ENCODE measurements around the gene RPL35A.
"Not testable (repeated sequence)": the region's sequence is repeated elsewhere in the genome, so short reads cannot be mapped to it uniquely, and the experiment has no call there.

Gene RPL35A

DNA sequence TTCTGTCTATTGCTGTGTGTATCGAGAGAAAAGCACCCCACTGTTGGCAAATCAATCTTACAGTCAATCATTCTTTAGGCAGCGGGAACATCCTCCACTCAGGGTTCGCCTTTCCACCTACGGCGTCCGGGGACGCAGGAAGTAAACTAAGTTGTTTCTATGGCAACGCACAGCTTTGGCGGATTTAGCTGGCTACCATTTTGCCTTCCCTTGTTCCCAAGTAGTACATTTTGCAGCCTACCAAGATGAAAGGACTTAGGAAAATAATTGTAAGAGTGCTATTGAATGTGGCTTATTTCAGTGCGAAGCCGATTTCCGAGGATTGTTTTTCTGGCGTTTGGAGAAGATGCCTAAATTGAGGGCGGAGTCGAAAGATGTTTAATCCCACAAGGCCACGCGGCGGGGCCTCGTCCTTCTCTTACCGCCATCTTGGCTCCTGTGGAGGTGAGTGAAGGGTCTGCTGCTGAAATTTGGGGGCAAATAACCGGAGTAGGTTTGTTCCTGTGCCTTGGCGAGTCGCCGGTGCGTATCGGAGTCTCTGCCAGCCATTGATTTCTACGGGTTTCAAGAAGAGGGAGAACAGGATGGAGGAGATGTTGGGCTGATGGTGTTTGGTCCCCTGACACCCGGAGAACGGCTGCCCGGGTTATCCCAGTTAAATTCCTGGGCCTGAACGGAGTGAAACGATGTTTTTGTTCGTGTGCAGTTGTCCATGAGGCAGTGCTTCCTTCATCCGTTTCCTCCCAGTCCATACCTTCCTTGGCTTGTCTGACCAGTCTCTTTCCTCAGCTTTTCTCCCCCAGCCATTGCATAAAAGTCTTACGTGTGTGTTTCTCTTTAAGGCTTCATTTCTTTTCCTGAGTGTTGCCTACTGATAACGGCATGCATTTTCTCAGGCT, at the start of gene RPL35A:
Gene RPL35A (plus strand): TSS at position 413 of the 899 bp plus-strand sequence. CDS start 778 bp downstream, outside the sequence.
- peak; percentile 65 to 77 (median 76) for DNase-seq (ENCODE audit: low read depth in 2 of 3, low spot score in 2 of 3)

- DNase-seq (ENCODE audit: low read depth in 2 of 3, low spot score in 2 of 3): no peak
These were observed 48.4 kb upstream of the RPL35A start for GRCh38 chr3:197901626-197902025.

DNA sequence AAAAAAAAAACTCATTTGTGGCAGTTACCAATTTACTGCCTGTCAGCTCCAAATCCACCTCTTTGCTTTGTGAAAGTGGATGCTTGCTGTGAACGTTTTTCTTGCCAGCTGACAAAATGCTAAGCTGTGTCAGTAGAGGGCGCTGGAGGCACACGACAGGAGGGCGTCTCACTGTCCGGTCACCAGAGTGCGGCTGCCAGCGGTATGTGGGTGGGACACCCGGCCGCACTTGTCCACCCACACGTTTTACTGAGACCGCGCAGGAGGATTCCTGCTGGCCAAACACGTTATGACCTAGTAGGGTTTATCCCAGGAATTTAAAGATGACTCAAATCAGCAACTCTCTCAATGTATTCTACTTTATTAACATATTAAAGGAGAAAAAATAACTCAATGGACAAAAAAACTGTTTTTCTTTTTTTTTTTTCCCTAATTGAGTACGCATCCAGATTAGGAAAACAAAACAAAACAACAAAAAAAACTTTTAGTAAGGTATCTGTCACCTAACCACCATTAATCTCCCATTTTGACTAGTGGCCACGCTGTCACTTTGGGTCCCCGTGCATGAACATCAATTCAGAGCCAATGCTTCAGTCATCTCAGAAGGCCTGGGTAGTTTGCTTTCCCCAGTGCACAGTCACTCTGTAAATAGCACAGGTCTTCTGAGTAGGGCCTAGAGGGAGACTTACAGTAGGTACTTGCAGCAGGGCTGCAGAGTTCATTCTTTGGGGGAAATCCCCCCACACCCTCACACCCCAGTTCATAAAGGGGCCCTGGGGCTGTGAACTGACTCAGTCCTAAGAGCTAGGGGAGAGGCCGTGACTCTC, 43.8 kb upstream of the RPL35A start:
- peak; percentile 67 to 81 (median 79) for DNase-seq (ENCODE audit: low read depth in 2 of 3, low spot score in 2 of 3)

DNA sequence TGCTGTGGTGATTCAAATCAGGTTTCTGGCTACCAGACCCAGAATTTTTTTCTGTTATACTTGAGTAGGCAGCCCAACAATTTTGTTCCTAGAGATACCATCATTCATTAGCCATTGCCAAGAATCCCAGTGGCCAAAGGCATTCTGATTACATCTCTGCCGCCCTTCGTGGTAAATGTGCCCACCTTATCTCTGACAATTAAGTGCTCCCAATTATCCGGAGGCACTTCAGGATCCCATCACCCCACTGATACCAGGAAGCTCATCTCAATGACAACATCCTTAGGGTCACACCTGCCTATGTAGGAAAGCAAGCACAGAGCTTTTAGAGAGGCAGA, 43.2 kb upstream of the RPL35A start:
- DNase-seq (ENCODE audit: low read depth in 2 of 3, low spot score in 2 of 3): no peak

DNA sequence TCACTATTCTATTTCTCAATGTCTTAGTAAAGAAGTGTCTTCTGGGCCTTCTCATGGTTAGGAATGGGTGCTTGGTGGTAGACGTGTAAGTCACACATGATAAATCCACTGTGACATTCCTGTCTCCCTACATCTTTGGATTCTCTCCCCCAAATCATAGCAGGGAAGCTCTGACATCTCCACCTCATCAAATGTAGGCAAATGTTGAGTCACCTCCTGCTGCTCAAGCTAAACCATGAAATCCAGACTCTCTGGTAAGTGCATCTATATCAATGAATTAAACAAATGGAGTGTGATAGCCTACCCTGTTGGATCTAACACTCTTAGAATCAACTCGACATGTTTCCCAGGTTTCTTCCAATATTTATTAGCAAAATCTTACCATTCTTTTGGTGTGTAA, 42.8 kb upstream of the RPL35A start:
- no peak for DNase-seq (ENCODE audit: low read depth in 2 of 3, low spot score in 2 of 3)

- not testable (repeated sequence) for DNase-seq (ENCODE audit: low read depth in 2 of 3, low spot score in 2 of 3)
These were observed 41.4 kb upstream of the RPL35A start for GRCh38 chr3:197908550-197908949.

DNA sequence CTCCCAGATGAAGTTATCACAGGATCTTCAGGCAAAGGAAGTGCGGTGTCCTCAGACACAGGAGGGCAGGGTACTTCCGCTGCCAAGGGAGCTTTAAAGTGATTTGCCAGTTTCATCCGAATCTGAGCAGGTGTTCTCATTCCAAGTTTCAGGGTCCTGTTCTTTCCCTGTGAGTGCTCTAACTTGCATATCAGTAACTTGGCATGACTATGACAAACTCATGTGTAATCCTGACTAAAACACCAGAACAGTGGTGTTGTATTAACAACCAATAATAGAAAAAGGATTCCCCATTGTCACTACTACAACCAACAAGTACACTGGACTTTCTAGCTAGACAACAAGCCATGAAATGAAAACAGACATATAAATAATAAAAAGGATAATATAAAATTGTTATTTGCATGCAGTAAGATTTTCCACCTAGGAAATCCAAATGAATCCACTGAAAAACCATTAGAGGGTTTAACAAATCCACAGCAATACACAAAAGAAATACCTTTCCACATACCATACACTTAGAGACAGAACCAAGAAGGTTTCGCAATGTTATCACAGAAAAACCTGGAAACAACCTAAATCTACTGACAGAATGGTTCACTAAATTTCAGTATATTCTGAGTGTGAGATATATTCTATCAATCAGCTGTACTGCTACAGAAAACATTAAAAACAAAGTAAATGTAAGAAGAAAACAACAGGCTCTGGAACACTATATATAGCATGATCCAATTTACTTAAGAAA, 40.9 kb upstream of the RPL35A start:
- no peak for DNase-seq (ENCODE audit: low read depth in 2 of 3, low spot score in 2 of 3)

GRCh38 chr3:197912741-197913476, 37.1 kb upstream of the RPL35A start:
- DNase-seq (ENCODE audit: low read depth in 2 of 3, low spot score in 2 of 3): no peak

GRCh38 chr3:197913641-197914380, 36.2 kb upstream of the RPL35A start:
- DNase-seq (ENCODE audit: low read depth in 2 of 3, low spot score in 2 of 3): no peak

DNA sequence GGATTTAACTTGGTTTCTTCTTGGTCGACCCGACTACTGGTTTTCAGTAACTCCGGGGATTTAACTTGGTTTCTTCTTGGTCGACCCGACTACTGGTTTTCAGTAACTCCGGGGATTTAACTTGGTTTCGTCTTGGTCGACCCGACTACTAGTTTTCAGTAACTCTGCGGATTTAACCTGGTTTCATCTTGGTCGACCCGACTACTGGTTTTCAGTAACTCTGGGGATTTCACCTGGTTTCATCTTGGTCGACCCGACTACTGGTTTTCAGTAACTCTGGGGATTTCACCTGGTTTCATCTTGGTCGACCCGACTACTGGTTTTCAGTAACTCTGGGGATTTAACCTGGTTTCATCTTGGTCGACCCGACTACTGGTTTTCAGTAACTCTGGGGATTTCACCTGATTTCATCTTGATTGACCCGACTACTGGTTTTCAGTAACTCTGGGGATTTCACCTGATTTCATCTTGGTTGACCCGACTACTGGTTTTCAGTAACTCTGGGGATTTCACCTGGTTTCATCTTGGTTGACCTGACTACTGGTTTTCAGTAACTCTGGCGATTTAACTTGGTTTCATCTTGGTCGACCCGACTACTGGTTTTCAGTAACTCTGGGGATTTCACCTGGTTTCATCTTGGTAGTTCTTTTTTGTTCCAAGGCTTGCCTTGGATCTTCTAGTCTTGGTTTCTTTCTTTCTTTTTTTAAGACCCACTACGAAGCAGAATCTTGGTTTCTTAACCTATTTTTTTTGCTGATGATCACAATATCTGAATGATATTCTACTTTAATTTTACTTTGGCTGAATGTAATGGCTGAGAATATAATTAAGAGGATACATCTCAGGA, 28.3 kb upstream of the RPL35A start:
- not testable (repeated sequence) for DNase-seq (ENCODE audit: low read depth in 2 of 3, low spot score in 2 of 3)

GRCh38 chr3:197926418-197926817, 23.6 kb upstream of the RPL35A start:
- no peak for DNase-seq (ENCODE audit: low read depth in 2 of 3, low spot score in 2 of 3)

DNA sequence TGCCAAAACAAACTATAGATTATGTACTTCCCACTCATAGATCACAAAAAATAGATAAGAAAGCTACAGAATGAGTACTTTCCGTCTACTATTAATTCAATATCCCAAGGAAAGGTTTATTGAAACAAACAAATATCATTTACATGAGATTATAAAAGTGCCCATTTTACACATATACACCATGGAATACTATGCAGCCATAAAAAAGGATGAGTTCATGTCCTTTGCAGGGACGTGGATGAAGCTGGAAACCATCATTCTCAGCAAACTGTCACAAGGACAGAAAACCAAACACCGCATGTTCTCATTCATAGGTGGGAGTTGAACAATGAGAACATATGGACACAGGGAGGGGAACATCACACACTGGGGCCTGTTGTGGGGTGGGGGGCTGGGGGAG, 22.4 kb upstream of the RPL35A start:
- not testable (repeated sequence) for DNase-seq (ENCODE audit: low read depth in 2 of 3, low spot score in 2 of 3)

DNA sequence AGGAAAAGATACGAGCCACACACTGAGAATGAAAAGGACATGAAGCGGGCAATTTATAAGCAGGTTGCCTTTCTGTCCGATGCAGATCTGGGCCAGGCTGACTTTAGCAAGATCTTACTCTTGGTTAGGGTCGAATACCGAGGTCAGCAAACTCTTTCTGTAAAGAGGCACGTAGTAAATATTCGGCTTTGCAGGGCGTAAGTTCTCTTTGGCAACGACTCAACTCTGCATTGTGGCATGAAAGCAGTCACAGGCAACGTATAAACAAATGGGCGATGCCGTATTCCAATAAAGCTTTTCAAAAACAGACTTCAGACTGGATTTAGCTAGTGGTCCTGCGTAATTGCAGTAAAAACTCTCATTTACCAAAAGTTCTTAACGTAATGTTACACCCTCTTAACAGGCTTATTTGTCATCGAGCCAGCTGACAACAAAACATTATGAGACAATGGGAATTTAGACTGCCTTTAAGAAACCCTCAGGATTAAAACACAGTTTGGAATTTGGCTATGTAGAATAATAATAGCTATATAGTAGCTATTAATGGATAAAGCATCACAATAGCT, 13.1 kb upstream of the RPL35A start:
- no peak for DNase-seq (ENCODE audit: low read depth in 2 of 3, low spot score in 2 of 3)

GRCh38 chr3:197940745-197941384, 9.1 kb upstream of the RPL35A start:
- DNase-seq (ENCODE audit: low read depth in 2 of 3, low spot score in 2 of 3): no peak

DNA sequence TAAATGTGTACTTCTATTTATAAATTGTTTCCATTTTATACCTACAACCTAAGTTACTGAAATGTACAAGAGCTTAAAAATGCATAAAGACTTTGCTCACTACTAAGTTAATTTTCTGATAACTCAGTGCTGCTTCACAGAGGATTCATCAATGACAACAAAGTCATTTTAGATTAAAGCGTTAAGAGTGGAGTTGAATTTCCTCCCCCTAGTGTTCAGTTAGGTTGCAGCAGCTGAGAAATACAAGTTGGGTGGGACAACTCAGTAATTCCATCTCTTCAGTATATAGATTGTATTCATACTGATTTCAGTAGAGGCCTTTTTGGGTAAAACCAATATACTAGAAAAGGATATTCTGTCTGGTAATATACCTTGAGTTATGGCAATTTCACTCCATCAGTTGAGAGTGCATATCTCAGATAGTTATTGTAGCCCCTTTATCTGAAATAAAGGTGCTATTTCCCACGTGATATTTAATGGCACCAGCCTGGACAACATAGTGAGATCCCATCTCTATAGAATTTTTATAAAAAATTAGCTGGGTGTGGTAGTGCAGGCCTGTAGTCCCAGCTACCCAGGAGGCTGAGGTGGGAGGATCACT, 6.9 kb upstream of the RPL35A start:
- DNase-seq (ENCODE audit: low read depth in 2 of 3, low spot score in 2 of 3): no peak

DNA sequence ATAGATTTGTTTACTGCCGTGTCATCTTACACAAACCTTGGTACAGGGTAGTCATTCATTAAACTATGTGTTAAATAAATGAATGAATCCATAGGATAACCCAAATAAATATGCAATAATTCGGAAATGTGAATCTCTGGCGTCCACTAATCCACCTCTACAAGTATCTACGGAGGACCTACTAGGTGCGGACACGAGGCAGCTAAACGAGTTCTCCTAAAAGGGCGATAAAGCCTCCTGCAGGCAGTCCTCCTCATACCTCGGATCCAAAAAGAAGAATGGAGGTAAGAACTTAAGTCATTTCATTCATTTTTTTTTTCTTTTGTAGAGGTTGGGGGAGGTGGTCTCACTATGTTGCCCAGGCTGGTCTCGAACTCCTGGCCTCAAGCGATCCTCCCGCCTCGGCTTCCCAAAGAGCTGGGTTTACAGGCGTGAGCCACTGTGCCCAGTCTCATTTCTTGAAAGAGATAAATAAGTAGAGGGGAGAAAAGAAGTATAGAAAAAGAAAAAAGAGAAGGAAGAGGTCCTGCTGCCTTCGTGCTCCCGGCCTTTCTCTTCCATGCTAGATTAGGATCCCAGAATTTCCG, 706 bp upstream of the RPL35A start:
- DNase-seq (ENCODE audit: low read depth in 2 of 3, low spot score in 2 of 3): no peak

- no peak for DNase-seq (ENCODE audit: low read depth in 2 of 3, low spot score in 2 of 3)
These were observed 679 bp downstream of the RPL35A start for GRCh38 chr3:197950677-197951061.
